Heart left ventricle (tissue), 13 donors: ENCODE measurements around the gene AFF3.

Experiments used
- CTCF ChIP-seq, 12 donors: fragments of 200-600 bp; sonication (generic) in 4 of 12; IDR thresholded peaks; one replicate each; pipeline versions ENCODE4 v1.5.0 to v1.8.0; 2018 to 2022; ENCODE audit warnings: antibody characterized with exemption in 12 of 12, mild to moderate bottlenecking in 5 of 12
- POLR2A ChIP-seq, 2 donors: fragments of 450-650 bp; IDR thresholded peaks; one replicate each; pipeline ENCODE4 v1.6.1; 2017; ENCODE audit warnings: antibody characterized with exemption in 2 of 2, mild to moderate bottlenecking in 2 of 2, moderate library complexity in 2 of 2
- donor health status: ischemic (EF 13 %, LVEDD 7.1; RV severe dilation, severe dysfunction).
- donor health status: DM: no; HTN: yes; CAD: no.
- donor health status: DM: no; HTN: no; CAD: no.
- donor health status: ischemic (EF 25% LVEDD 6.9; RV normal size, moderate dysfunction).
- donor health status: ischemic (EF 25% LVEDD 5.7; RV mildly dilated, moderate dysfunction).
- donor health status: ischemic (EF 35%, LVEDD 5.7; RV mildly dilated, moderate dysfunction).
- donor health status: nonischemic (EF 11% LVEDD 7.7; RV severe dilation, severe dysfunction).
- donor health status: DM: yes; HTN: yes; CAD: no.
- donor health status: PGD.
- donor health status: ischemic (EF 29% LVEDD 5.4; RV normal size, mild dysfunction).
- donor health status: nonischemic (EF 23%, LVEDD 6.1; RV moderate dilation, normal function).

GRCh38 chr2:100033976-100034375 lies 108.4 kb downstream of the AFF3 start:
- TF ChIP-seq CTCF (IDR thresholded peaks at IDR 0.05) = no peak
- no peak for TF ChIP-seq POLR2A (IDR thresholded peaks at IDR 0.05)
